Measurements from ENCODE around the gene PLEKHG7. TPM values are rescaled to one million over a fixed set of nuclear protein-coding genes. Genes with fewer than 3 reads are reported as not detected.

PLEKHG7 gene
- total RNA-seq, 1 experiment from 2014 or later, result not detected

DNA sequence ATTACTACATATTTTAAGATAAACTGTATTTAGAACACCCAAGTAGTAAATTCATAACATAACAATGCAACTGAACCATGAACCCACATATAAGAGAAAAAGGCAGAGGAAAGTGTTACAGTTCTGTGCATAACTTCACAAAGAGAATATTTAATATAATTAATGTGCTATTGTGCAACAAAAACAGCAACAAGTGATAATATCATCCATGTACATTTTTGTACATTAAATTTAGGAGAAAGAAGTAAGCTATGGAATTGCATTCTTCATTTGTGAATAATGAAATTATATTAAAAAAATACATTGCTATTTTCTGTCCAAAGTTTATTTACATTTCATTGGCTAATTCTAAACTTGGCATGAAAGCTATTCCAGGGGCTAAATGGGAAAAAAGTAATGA is 72.6 kb downstream of the PLEKHG7 start:
- no peaks in the 10 kb centered on the region for H4K20me1 ChIP-seq (ENCODE audit: insufficient read depth)
- no peak overlapping the region for H3K4me3 ChIP-seq (replicated peaks in 1 of 2; ENCODE audit: low read depth in 1 of 2, low read length in 2 of 2)
- no TSS peak for BruUV-seq (replicated peaks)
- no peak overlapping the region for H3K27ac ChIP-seq (ENCODE audit: low read depth, low read length)
- H2AFZ ChIP-seq (ENCODE audit: low read depth, low read length, poor library complexity, severe bottlenecking), result no peak overlapping the region
- POLR2A ChIA-PET, result no interaction called here
- no peak overlapping the region for H3K4me2 ChIP-seq (ENCODE audit: low read length)
- ATAC-seq, result no peak
- intact Hi-C loops (cut with micrococcal nuclease), result no loop called here
- no peaks in the 10 kb centered on the region for H3K79me2 ChIP-seq (ENCODE audit: insufficient read depth, low read length)
- H3K9me2 ChIP-seq (ENCODE audit: insufficient read depth), result no peaks in the 10 kb centered on the region
- H3K36me3 ChIP-seq (ENCODE audit: control insufficient read depth in 1 of 2, insufficient read depth in 2 of 2, low read length in 2 of 2), result no peaks in the 10 kb centered on the region
- RAD21 ChIA-PET (ENCODE audit: low non-redundant PET in 1 of 2, low total read pairs in 2 of 2, uncharacterized antibody in 2 of 2, unreplicated experiment in 2 of 2), result no interaction called here
- DNase-seq (ENCODE audit: low read depth, low spot score), result no peak
- no peaks in the 10 kb centered on the region for H3K27me3 ChIP-seq (ENCODE audit: insufficient read depth, low read length)
- CTCF ChIA-PET, result no interaction called here
- H3K4me1 ChIP-seq (ENCODE audit: control insufficient read depth in 1 of 2, insufficient read depth in 2 of 2, low read length in 2 of 2), result no peaks in the 10 kb centered on the region
- no peaks in the 10 kb centered on the region for H3K9me3 ChIP-seq (ENCODE audit: control insufficient read depth in 1 of 2, insufficient read depth in 1 of 2, low read depth in 1 of 2, low read length in 2 of 2)
- TF ChIP-seq SRF (IDR thresholded peaks at IDR 0.05; ENCODE audit: low read depth) (no peak), SIN3A (IDR thresholded peaks at IDR 0.05; ENCODE audit: low read depth) (no peak), ELF1 (IDR thresholded peaks at IDR 0.05; ENCODE audit: borderline replicate concordance, low read depth) (no peak), EGR1 (IDR thresholded peaks at IDR 0.05; ENCODE audit: low read depth) (no peak), POLR2AphosphoS5 (IDR thresholded peaks at IDR 0.05; ENCODE audit: low read depth, low read length) (no peak), CBX3 (IDR thresholded peaks at IDR 0.05; ENCODE audit: low read depth) (no peak), EZH2phosphoT487 (IDR thresholded peaks at IDR 0.05; ENCODE audit: borderline replicate concordance) (no peak), TCF7L2 (IDR thresholded peaks at IDR 0.05; ENCODE audit: borderline replicate concordance, extremely low read depth, insufficient read depth, insufficient read length) (no peak)
- TF ChIP-seq, protein P1, sequence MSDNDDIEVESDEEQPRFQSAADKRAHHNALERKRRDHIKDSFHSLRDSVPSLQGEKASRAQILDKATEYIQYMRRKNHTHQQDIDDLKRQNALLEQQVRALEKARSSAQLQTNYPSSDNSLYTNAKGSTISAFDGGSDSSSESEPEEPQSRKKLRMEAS (IDR thresholded peaks at IDR 0.05), result no peak
- no peak overlapping the region for H3K9ac ChIP-seq (ENCODE audit: low read length)

DNA sequence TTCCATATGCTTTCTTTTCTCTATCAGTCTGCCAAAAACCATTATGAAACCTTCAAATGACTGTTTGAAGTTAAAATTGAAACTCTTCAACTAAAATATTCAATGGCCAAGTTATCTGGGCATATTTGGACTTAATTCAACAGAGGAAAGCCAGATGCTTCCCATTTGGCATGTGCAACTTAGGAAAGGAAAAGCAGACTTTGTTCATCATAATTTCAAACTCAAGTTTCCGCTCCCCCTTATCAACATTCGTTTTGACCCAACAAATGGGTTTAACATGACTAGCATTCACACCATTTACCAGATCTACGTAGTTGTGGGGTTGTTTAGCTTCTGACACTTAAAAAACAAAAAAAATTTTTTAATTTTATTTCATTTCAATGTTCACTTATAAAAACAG is 75.7 kb downstream of the PLEKHG7 start:
- no TSS peak for BruUV-seq (replicated peaks)
- POLR2A ChIA-PET, result no interaction called here

More for the DNA sequence above, 75.7 kb downstream of the PLEKHG7 start:
- TF ChIP-seq, protein P2, sequence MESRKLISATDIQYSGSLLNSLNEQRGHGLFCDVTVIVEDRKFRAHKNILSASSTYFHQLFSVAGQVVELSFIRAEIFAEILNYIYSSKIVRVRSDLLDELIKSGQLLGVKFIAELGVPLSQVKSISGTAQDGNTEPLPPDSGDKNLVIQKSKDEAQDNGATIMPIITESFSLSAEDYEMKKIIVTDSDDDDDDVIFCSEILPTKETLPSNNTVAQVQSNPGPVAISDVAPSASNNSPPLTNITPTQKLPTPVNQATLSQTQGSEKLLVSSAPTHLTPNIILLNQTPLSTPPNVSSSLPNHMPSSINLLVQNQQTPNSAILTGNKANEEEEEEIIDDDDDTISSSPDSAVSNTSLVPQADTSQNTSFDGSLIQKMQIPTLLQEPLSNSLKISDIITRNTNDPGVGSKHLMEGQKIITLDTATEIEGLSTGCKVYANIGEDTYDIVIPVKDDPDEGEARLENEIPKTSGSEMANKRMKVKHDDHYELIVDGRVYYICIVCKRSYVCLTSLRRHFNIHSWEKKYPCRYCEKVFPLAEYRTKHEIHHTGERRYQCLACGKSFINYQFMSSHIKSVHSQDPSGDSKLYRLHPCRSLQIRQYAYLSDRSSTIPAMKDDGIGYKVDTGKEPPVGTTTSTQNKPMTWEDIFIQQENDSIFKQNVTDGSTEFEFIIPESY (IDR thresholded peaks at IDR 0.05; ENCODE audit: extremely low read depth, insufficient replicate concordance, low read length), result no peak
- TF ChIP-seq FOSL1 (IDR thresholded peaks at IDR 0.05; ENCODE audit: low read depth) (no peak), EZH2phosphoT487 (IDR thresholded peaks at IDR 0.05; ENCODE audit: borderline replicate concordance) (no peak)
- H3K9me2 ChIP-seq (ENCODE audit: insufficient read depth), result no peaks in the 10 kb centered on the region
- no peaks in the 10 kb centered on the region for H3K9me3 ChIP-seq (ENCODE audit: control insufficient read depth in 1 of 2, insufficient read depth in 1 of 2, low read depth in 1 of 2, low read length in 2 of 2)
- CTCF ChIA-PET, result no interaction called here
- no peak for DNase-seq (ENCODE audit: low read depth, low spot score)
- no peak overlapping the region for H3K9ac ChIP-seq (ENCODE audit: low read length)
- intact Hi-C loops (cut with micrococcal nuclease), result no loop called here
- no peaks in the 10 kb centered on the region for H3K4me1 ChIP-seq (ENCODE audit: control insufficient read depth in 1 of 2, insufficient read depth in 2 of 2, low read length in 2 of 2)
- H3K27ac ChIP-seq (ENCODE audit: low read depth, low read length), result no peak overlapping the region
- no peak overlapping the region for H3K4me2 ChIP-seq (ENCODE audit: low read length)
- H3K79me2 ChIP-seq (ENCODE audit: insufficient read depth, low read length), result no peaks in the 10 kb centered on the region
- no peaks in the 10 kb centered on the region for H3K27me3 ChIP-seq (ENCODE audit: insufficient read depth, low read length)
- no peak overlapping the region for H2AFZ ChIP-seq (ENCODE audit: low read depth, low read length, poor library complexity, severe bottlenecking)
- ATAC-seq, result no peak
- H3K36me3 ChIP-seq (ENCODE audit: control insufficient read depth in 1 of 2, insufficient read depth in 2 of 2, low read length in 2 of 2), result no peaks in the 10 kb centered on the region
- RAD21 ChIA-PET (ENCODE audit: low non-redundant PET in 1 of 2, low total read pairs in 2 of 2, uncharacterized antibody in 2 of 2, unreplicated experiment in 2 of 2), result no interaction called here
- no peak overlapping the region for H3K4me3 ChIP-seq (replicated peaks in 1 of 2; ENCODE audit: low read depth in 1 of 2, low read length in 2 of 2)
- H4K20me1 ChIP-seq (ENCODE audit: insufficient read depth), result no peaks in the 10 kb centered on the region

Data from HCT116 (cell line).